ENCODE results near the gene DLG2. TPM values are rescaled to one million over a fixed set of nuclear protein-coding genes. Genes with fewer than 3 reads are reported as not detected.

DLG2 gene
- total and polyA plus RNA-seq, 7 donors: 0.60 to 25.8 (median 9.7) TPM; not detected in 1

DNA sequence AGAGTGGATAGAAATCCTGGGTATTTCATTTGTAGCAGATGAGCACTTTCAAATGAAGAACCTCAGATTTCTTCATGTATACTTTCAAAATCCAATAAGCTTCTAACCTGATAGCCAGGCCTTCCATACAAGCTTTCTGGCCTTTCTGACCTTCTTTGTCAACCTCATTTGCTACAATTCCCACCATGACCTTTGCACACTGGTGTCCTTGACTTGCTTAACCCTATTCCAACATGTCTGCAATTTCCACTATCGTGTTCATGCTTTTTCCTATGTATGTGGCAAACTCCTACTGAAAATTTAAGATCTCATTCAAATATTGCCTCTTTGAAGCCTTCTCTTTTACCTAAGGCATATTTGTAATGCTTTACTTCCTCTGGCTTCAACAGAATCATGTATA is 2098.9 kb downstream of the DLG2 start:
- DNase-seq: no peak
- intact Hi-C loops (cut with DNase I): no loop called here
- H3K27ac ChIP-seq: no peak overlapping the region
- TF ChIP-seq EP300 (IDR thresholded peaks at IDR 0.05) (no peak), POLR2A (IDR thresholded peaks at IDR 0.05) (no peak), POLR2AphosphoS5 (IDR thresholded peaks at IDR 0.05) (no peak)
- TF ChIP-seq, protein P1, sequence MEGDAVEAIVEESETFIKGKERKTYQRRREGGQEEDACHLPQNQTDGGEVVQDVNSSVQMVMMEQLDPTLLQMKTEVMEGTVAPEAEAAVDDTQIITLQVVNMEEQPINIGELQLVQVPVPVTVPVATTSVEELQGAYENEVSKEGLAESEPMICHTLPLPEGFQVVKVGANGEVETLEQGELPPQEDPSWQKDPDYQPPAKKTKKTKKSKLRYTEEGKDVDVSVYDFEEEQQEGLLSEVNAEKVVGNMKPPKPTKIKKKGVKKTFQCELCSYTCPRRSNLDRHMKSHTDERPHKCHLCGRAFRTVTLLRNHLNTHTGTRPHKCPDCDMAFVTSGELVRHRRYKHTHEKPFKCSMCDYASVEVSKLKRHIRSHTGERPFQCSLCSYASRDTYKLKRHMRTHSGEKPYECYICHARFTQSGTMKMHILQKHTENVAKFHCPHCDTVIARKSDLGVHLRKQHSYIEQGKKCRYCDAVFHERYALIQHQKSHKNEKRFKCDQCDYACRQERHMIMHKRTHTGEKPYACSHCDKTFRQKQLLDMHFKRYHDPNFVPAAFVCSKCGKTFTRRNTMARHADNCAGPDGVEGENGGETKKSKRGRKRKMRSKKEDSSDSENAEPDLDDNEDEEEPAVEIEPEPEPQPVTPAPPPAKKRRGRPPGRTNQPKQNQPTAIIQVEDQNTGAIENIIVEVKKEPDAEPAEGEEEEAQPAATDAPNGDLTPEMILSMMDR (IDR thresholded peaks at IDR 0.05): no peak
- no peaks in the 10 kb centered on the region for H3K36me3 ChIP-seq
- 85 to 92% methylated on average over 1 of the region's 1 CpG for WGBS, 2 donors
- H3K4me3 ChIP-seq: no peak overlapping the region
- no peaks in the 10 kb centered on the region for H3K9me3 ChIP-seq
- no peaks in the 10 kb centered on the region for H3K4me1 ChIP-seq
- H3K27me3 ChIP-seq: no peaks in the 10 kb centered on the region

DNA sequence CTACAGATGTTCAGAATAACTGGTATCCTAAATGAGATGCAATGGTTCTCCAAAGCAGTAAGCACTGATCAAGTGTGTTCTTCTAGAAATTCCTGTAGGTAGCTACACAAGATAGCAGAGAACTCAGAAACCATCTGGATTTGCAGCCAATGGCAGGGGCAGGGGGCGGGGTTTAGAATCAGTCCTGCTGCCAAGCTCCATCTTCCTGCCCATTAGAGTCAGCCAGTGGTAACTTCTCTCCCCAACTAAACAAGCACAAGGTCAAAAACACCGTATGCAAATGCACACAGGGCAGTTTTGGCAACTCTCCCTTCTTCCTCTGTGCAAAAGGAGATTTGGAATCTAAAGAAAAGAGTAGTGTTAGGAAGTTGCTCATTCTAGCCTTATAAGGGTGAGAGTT is 2103.5 kb downstream of the DLG2 start:
- DNase-seq: no peak
- H3K36me3 ChIP-seq: no peaks in the 10 kb centered on the region
- 56 to 68% methylated on average over 2 of the region's 2 CpGs for WGBS, 2 donors

DNA sequence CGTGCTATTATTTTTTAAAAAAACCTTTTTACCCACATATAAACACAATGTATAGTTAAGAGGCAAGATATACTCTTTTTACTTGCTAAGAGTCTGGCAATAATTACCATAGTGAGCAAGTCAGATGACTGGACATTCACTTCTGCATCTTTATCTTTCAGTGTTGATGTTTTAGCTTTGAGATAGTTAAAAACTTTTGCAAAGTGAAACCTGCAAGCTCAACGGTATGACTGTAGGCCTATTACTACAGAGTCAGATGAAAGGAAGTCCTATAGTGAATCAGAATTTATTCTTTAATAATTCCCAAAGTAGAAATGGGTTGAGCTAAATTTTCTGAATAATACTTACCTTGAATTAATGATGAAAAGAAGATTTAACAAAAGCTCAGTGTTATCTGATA is 2104.2 kb downstream of the DLG2 start:
- DNase-seq: no peak
- WGBS, 2 donors: 56 to 61% methylated on average over 2 of the region's 2 CpGs
- Histone ChIP-seq H3K27me3 (no peaks in the 10 kb centered on the region), H3K4me1 (no peaks in the 10 kb centered on the region), H3K9me3 (no peaks in the 10 kb centered on the region), H3K4me3 (no peak overlapping the region), H3K36me3 (no peaks in the 10 kb centered on the region), H3K27ac (no peak overlapping the region)
- intact Hi-C loops (cut with DNase I): no loop called here
- TF ChIP-seq EP300 (IDR thresholded peaks at IDR 0.05) (no peak), POLR2A (IDR thresholded peaks at IDR 0.05) (no peak), POLR2AphosphoS5 (IDR thresholded peaks at IDR 0.05) (no peak)
- TF ChIP-seq, protein P1 (IDR thresholded peaks at IDR 0.05): no peak

More for the DNA sequence above, 2103.5 kb downstream of the DLG2 start:
- Histone ChIP-seq H3K9me3 (no peaks in the 10 kb centered on the region), H3K27ac (no peak overlapping the region), H3K4me3 (no peak overlapping the region), H3K4me1 (no peaks in the 10 kb centered on the region), H3K27me3 (no peaks in the 10 kb centered on the region)
- TF ChIP-seq, protein P1 (IDR thresholded peaks at IDR 0.05): no peak
- TF ChIP-seq POLR2AphosphoS5 (IDR thresholded peaks at IDR 0.05): no peak
- TF ChIP-seq EP300 (IDR thresholded peaks at IDR 0.05): no peak
- intact Hi-C loops (cut with DNase I): no loop called here

DNA sequence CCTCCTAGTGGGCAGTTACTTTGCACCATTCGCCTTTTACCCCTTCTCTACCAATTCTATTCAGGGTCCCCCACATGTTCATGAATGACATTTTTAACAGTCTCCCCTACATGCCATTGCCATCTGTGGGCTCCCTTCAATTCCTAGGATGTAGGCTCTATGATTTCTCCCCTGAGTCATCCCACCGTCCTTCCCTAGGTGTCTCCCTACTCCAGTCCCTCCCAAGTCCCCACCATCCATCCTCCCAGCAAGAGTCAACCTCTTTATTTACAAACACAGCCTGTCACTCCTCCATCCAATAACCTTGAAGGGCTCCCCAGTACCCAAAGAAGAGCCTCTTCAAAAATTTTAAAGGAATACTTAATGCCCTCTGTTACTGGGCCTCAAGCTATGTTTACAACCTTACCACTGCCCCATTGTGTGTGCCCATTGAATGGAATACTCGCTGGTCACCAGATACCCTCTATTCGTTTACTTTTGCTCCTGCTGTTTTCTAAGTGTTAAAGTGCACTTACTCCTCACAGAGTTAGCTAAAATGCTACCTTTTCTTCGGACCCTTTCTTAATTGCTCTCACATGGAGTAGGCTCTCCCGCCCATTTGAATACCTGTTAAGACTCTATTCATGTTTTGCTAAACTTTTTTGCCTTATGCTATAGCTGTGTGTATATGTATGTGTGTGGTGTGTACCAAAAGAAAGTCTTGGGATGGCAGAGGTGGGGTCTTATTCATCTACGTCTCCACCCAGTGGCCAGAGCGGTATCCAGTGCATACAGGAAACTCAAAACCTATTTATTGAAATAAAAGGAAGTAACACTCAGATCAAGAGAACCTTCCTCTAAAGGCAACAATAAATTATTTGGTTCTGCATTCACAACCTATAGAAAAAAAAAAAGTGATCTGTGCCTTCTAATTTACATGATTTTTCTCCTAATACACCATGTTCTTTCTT is 2105.2 kb downstream of the DLG2 start:
- Histone ChIP-seq H3K36me3 (no peaks in the 10 kb centered on the region), H3K4me1 (no peaks in the 10 kb centered on the region), H3K4me3 (no peak overlapping the region), H3K27me3 (no peaks in the 10 kb centered on the region), H3K9me3 (no peaks in the 10 kb centered on the region), H3K27ac (no peak overlapping the region)
- DNase-seq: no peak
- 68 to 80% methylated on average over 8 of the region's 8 CpGs for WGBS, 2 donors
- TF ChIP-seq EP300 (IDR thresholded peaks at IDR 0.05): no peak
- TF ChIP-seq POLR2AphosphoS5 (IDR thresholded peaks at IDR 0.05): no peak
- no peak for TF ChIP-seq POLR2A (IDR thresholded peaks at IDR 0.05)
- TF ChIP-seq, protein P1 (IDR thresholded peaks at IDR 0.05): no peak
- intact Hi-C loops (cut with DNase I): no loop called here

Measured in sigmoid colon (tissue), 7 donors.